Subcutaneous abdominal adipose tissue (tissue), 5 donors: ENCODE measurements around the gene ZNG1F.
"Not testable (repeated sequence)": the region's sequence is repeated elsewhere in the genome, so short reads cannot be mapped to it uniquely, and the experiment has no call there.

ENCODE experiments used
- H3K27ac ChIP-seq: one replicate; pipeline ENCODE4 v1.7.0; 2013; ENCODE audit warnings: low read depth, mild to moderate bottlenecking, inconsistent platforms, low read length, moderate library complexity
- H3K27me3 ChIP-seq, 5 donors: one replicate each; pipeline ENCODE4 v1.7.0; 2013; ENCODE audit warnings: low read length in 5 of 5, inconsistent platforms in 1 of 5; ENCODE audit not compliant: control insufficient read depth in 5 of 5, insufficient read depth in 4 of 5
- H3K36me3 ChIP-seq, 5 donors: one replicate each; pipeline ENCODE4 v1.7.0; 2013; ENCODE audit warnings: low read length in 5 of 5; ENCODE audit not compliant: control insufficient read depth in 5 of 5, insufficient read depth in 5 of 5
- H3K4me1 ChIP-seq, 5 donors: one replicate each; pipeline ENCODE4 v1.7.0; 2013; ENCODE audit warnings: low read length in 5 of 5, mild to moderate bottlenecking in 3 of 5, moderate library complexity in 1 of 5; ENCODE audit not compliant: control insufficient read depth in 5 of 5, insufficient read depth in 5 of 5
- H3K4me3 ChIP-seq, 5 donors: one replicate each; pipeline ENCODE4 v1.7.0; 2013; ENCODE audit warnings: low read length in 5 of 5, low read depth in 1 of 5
- H3K9ac ChIP-seq, 5 donors: one replicate each; pipeline ENCODE4 v1.7.0; 2013; ENCODE audit warnings: low read length in 5 of 5, mild to moderate bottlenecking in 4 of 5, moderate library complexity in 3 of 5
- H3K9me3 ChIP-seq, 5 donors: one replicate each; pipeline ENCODE4 v1.7.0; 2013; ENCODE audit warnings: low read length in 5 of 5; ENCODE audit not compliant: control insufficient read depth in 5 of 5
- donor health status: healthy.
- donor health status: healthy.
- donor health status: healthy.
- donor health status: healthy.
- donor health status: healthy.

The ZNG1F gene

DNA sequence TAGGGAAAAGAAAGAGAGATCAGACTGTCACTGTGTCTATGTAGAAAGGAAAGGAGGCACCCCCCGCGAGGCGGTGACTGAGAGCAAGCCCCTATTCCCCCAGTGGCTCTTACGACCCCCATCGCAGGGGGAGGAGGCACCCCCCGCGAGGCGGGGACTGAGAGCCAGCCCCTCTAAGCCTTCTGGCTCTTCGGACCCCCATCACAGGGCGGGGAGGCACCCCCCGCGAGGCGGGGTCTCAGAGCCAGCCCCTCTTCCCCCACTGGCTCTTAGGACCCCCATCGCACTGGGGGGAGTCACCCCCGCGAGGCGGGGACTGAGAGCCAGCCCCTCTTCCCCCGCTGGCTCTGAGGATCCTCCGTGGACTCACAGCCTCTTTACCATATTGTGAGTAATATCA, 84.6 kb downstream of the ZNG1F start:
- not testable (repeated sequence) for H3K4me3 ChIP-seq, H3K27me3 ChIP-seq, H3K9ac ChIP-seq, H3K9me3 ChIP-seq, H3K27ac ChIP-seq, H3K4me1 ChIP-seq, H3K36me3 ChIP-seq

DNA sequence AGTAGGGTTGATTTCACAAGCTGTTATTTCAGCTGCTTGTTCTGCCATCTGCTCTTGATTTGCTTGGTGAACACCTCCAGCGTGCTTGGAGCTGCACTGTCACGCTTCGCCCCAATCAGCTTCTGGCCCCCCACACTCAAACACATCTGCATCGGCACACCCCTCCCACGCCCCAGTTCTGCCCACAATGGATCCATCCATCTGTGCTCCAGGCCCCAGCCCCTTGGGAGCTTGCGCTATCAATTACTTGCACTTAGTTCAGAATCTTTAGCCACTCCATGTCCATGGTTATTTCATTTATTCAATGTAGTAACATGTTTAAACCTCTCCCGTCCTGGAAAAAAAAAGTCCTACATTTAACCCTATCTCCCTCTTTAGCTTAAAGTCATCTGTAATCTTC, 88.6 kb downstream of the ZNG1F start:
- not testable (repeated sequence) for H3K27me3 ChIP-seq, H3K4me3 ChIP-seq, H3K27ac ChIP-seq, H3K9ac ChIP-seq, H3K36me3 ChIP-seq, H3K9me3 ChIP-seq, H3K4me1 ChIP-seq

DNA sequence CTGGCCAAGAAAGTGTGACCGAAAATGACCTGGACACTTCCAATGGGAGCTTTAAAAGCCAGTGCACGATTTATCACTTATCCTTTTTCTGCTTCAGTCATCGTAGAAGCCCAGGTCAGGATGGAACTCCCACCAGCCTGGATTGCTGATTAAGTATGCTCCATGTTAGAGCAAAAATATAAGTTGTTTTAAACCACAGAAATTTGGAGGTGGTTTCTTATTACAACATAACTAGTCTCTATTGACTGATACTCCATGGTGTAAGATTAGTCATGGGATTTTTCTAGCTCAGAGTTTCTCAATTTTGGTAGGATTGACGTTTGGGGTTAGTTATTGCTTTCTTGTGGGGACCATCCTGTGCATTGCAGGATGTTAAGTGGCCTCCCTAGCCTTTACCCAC, 90.4 kb downstream of the ZNG1F start:
- H3K36me3 ChIP-seq, H3K9ac ChIP-seq, H3K4me3 ChIP-seq, H3K9me3 ChIP-seq, H3K27ac ChIP-seq, H3K27me3 ChIP-seq, H3K4me1 ChIP-seq: not testable (repeated sequence)

DNA sequence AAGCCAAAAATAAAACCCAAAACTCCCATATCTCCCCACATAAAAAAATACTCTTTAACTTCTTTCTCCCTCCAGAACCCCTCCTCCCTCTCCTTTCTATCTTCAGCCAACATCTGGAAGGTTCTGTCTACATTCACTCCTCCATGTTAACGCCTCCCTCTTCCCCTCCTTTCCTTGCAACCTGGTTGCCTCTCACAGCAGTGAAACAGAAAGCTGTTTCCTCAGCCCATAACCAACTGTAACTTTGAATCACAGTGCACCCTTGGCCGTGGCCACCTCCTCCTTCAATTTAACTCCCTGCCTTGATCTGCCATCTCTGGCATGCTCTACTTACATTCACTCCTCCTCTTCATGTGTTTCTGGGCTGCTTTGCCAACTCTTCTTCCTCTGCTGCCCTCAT, 94.1 kb downstream of the ZNG1F start:
- not testable (repeated sequence) for H3K27me3 ChIP-seq, H3K36me3 ChIP-seq, H3K27ac ChIP-seq, H3K9ac ChIP-seq, H3K9me3 ChIP-seq, H3K4me1 ChIP-seq, H3K4me3 ChIP-seq

- H3K9ac ChIP-seq, H3K4me1 ChIP-seq, H3K4me3 ChIP-seq, H3K9me3 ChIP-seq, H3K27me3 ChIP-seq, H3K36me3 ChIP-seq, H3K27ac ChIP-seq: not testable (repeated sequence)
Measured at GRCh38 chr9:41094010-41094773, 94.9 kb downstream of the ZNG1F start.

- H3K36me3 ChIP-seq, H3K4me1 ChIP-seq, H3K27ac ChIP-seq, H3K9me3 ChIP-seq, H3K4me3 ChIP-seq, H3K9ac ChIP-seq, H3K27me3 ChIP-seq: not testable (repeated sequence)
Measured at GRCh38 chr9:41090922-41091321, 98.2 kb downstream of the ZNG1F start.

- not testable (repeated sequence) for H3K9ac ChIP-seq, H3K4me1 ChIP-seq, H3K4me3 ChIP-seq, H3K36me3 ChIP-seq, H3K27me3 ChIP-seq, H3K9me3 ChIP-seq, H3K27ac ChIP-seq
Measured at GRCh38 chr9:41090386-41090785, 98.7 kb downstream of the ZNG1F start.

- not testable (repeated sequence) for H3K36me3 ChIP-seq, H3K4me1 ChIP-seq, H3K4me3 ChIP-seq, H3K27ac ChIP-seq, H3K9ac ChIP-seq, H3K9me3 ChIP-seq, H3K27me3 ChIP-seq
Measured at GRCh38 chr9:41088450-41089059, 100.6 kb downstream of the ZNG1F start.

DNA sequence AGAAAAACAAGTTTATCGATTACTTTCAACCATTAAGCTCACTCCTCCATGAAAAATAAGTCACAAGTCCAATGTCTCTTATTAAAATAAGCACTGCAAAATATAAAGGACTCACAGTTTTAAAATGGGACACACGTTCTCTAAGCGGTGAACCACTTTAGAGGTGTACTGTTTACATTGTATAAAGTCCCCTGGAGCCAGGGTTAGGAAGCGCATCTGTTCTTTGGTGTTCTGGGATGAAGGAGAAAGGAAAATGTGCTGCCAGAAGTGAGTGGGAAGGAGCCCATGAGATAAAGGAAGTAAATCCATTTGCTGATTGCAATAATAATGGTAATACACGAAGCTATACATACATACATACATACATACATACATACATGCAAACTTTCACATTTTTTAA, 101.2 kb downstream of the ZNG1F start:
- H3K9me3 ChIP-seq, H3K27ac ChIP-seq, H3K4me1 ChIP-seq, H3K27me3 ChIP-seq, H3K4me3 ChIP-seq, H3K9ac ChIP-seq, H3K36me3 ChIP-seq: not testable (repeated sequence)

DNA sequence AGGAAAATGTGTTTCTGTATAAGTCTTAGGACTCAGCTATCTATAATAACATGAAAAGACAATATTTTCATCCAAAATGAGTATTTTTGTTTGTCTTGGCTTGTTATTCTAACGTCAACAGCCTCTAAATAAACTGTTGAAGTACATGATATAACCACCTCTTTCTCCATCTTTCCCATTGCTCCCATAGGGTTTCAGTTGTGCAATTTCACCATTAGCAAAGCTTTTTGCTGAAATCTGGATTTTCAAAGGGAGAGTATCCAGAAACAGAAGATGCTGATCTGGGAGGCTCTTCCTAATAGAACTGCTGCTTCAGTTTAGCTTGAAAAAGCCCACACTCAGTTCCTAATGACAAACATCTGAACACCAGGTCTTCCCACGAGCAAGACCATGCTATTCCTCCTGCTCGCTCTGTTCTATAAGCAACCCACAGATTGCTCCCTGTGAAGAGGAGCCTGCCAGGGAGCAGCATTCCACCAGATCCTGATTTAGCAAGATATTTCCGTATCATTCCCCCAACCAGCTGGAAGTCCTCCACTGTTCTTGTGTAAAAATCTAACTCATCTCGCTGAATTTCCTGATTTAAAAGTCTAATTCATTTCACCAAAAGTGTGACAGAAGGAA, 101.8 kb downstream of the ZNG1F start:
- not testable (repeated sequence) for H3K9me3 ChIP-seq, H3K9ac ChIP-seq, H3K27me3 ChIP-seq, H3K4me1 ChIP-seq, H3K27ac ChIP-seq, H3K4me3 ChIP-seq, H3K36me3 ChIP-seq
